ENCODE measurements around the gene CCDC13. TPM values are rescaled to one million over a fixed set of nuclear protein-coding genes. Genes with fewer than 3 reads are reported as not detected.

The CCDC13 gene
- total RNA-seq, 1 experiment from 2014 or later: 0.79 TPM

GRCh38 chr3:42756681-42757213 lies 16.3 kb downstream of the CCDC13 start:
- CTCF ChIA-PET: interaction anchor here (1.4 to 5.1 kb wide), 8 partner anchors 8 to 124 kb away, joined by 3 to 49 read pairs (median 6); partner anchors contain the start of gene KLHL40
- Mint-ChIP-seq H3K27ac (no peak overlapping the region), H3K36me3 (no peaks in the 10 kb centered on the region), H3K4me3 (no peak overlapping the region), H3K9me3 (0 out of 2 replicates have a peak, but pooled peaks cover 2% of the 10 kb centered on the region), H3K27me3 (ENCODE audit: low read depth) (no peaks in the 10 kb centered on the region; the same call in 1 of the 2 replicates), H3K4me1 (no peaks in the 10 kb centered on the region)
- TF ChIP-seq IRF1 (CRISPR knock-in tag; IDR thresholded peaks at IDR 0.05) (no peak), ZNF425 (CRISPR knock-in tag; conservative IDR thresholded peaks at IDR 0.05) (no peak), ZNF423 (CRISPR knock-in tag; IDR thresholded peaks at IDR 0.05) (no peak), MAX (CRISPR knock-in tag; IDR thresholded peaks at IDR 0.05) (no peak)
- TF ChIP-seq, protein P1, sequence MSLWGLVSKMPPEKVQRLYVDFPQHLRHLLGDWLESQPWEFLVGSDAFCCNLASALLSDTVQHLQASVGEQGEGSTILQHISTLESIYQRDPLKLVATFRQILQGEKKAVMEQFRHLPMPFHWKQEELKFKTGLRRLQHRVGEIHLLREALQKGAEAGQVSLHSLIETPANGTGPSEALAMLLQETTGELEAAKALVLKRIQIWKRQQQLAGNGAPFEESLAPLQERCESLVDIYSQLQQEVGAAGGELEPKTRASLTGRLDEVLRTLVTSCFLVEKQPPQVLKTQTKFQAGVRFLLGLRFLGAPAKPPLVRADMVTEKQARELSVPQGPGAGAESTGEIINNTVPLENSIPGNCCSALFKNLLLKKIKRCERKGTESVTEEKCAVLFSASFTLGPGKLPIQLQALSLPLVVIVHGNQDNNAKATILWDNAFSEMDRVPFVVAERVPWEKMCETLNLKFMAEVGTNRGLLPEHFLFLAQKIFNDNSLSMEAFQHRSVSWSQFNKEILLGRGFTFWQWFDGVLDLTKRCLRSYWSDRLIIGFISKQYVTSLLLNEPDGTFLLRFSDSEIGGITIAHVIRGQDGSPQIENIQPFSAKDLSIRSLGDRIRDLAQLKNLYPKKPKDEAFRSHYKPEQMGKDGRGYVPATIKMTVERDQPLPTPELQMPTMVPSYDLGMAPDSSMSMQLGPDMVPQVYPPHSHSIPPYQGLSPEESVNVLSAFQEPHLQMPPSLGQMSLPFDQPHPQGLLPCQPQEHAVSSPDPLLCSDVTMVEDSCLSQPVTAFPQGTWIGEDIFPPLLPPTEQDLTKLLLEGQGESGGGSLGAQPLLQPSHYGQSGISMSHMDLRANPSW (CRISPR knock-in tag; conservative IDR thresholded peaks at IDR 0.05; ENCODE audit: low read depth): no peak
- no peak for DNase-seq (ENCODE audit: low spot score)
- ATAC-seq: no peak
- POLR2A ChIA-PET: no interaction called here

DNA sequence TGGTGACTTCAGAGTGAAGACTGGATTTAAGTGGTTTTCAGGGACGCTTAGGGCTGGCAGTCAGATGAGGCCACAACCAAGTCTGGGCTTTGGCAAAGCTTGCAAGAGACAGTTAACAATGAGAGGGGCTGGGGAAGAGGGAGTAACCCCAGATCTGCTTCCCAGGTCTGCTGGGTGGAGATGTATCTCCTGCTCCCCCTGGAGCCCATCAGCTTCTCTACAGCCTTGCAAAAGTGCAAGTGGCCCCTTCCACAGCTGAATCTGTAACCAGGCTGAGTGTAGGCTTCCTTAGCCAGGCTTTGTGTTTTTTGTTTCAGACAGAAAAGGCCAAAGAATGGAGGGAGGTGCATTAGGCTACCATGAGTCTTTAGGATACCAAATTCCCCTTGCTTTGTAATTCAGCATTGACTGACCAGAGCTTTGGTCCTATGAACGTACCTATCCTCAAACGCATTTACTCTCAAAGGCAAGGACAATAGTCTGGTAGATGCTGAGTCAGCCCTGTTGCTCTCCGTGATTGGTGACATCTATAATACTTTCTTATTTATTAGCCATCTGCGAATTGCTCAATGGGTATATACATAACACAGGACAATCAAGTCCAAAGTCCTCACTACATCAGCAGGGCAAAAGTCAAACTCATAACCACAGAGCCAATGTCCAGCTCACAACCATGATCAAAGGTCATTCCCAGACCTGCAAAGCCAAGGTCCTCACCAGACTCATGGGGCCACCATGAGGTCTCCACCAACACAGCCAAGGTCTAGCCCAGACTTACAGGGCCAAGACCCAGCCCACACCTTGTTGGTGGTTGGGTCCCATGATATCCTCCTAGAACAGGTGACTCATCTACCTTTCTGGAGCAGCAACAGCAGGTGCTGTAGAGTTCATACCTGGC lies 17.1 kb downstream of the CCDC13 start:
- Mint-ChIP-seq H3K36me3 (no peaks in the 10 kb centered on the region), H3K4me3 (no peak overlapping the region), H3K27ac (no peak overlapping the region), H3K27me3 (ENCODE audit: low read depth) (no peaks in the 10 kb centered on the region; the same call in 1 of the 2 replicates), H3K9me3 (no peaks in the 10 kb centered on the region), H3K4me1 (no peaks in the 10 kb centered on the region)
- ATAC-seq: peak; percentile 99
- ChIA-PET POLR2A (interaction anchor here (0.6 to 0.8 kb wide), 3 partner anchors 16 to 174 kb away, joined by 3 to 4 read pairs (median 3); no protein-coding TSS in a partner anchor), CTCF (interaction anchor here (0.6 to 5.1 kb wide), 25 partner anchors 9 to 526 kb away, joined by 3 to 49 read pairs (median 4); partner anchors contain the start of genes KLHL40 and SS18L2)
- peak; percentile 59 for DNase-seq (ENCODE audit: low spot score)
- TF ChIP-seq OVOL2 (CRISPR knock-in tag; IDR thresholded peaks at IDR 0.05; ENCODE audit: borderline replicate concordance): no peak
- TF ChIP-seq, protein P2, sequence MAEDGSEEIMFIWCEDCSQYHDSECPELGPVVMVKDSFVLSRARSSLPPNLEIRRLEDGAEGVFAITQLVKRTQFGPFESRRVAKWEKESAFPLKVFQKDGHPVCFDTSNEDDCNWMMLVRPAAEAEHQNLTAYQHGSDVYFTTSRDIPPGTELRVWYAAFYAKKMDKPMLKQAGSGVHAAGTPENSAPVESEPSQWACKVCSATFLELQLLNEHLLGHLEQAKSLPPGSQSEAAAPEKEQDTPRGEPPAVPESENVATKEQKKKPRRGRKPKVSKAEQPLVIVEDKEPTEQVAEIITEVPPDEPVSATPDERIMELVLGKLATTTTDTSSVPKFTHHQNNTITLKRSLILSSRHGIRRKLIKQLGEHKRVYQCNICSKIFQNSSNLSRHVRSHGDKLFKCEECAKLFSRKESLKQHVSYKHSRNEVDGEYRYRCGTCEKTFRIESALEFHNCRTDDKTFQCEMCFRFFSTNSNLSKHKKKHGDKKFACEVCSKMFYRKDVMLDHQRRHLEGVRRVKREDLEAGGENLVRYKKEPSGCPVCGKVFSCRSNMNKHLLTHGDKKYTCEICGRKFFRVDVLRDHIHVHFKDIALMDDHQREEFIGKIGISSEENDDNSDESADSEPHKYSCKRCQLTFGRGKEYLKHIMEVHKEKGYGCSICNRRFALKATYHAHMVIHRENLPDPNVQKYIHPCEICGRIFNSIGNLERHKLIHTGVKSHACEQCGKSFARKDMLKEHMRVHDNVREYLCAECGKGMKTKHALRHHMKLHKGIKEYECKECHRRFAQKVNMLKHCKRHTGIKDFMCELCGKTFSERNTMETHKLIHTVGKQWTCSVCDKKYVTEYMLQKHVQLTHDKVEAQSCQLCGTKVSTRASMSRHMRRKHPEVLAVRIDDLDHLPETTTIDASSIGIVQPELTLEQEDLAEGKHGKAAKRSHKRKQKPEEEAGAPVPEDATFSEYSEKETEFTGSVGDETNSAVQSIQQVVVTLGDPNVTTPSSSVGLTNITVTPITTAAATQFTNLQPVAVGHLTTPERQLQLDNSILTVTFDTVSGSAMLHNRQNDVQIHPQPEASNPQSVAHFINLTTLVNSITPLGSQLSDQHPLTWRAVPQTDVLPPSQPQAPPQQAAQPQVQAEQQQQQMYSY (CRISPR knock-in tag; IDR thresholded peaks at IDR 0.05): no peak
- no peak for TF ChIP-seq ESRRA (CRISPR knock-in tag; IDR thresholded peaks at IDR 0.05; ENCODE audit: borderline replicate concordance)
- no peak for TF ChIP-seq SP1 (CRISPR knock-in tag; conservative IDR thresholded peaks at IDR 0.05)
- peak; percentile 14; the same call in 1 of the 2 replicates for TF ChIP-seq CTCF (IDR thresholded peaks at IDR 0.05)
- TF ChIP-seq, protein P3, sequence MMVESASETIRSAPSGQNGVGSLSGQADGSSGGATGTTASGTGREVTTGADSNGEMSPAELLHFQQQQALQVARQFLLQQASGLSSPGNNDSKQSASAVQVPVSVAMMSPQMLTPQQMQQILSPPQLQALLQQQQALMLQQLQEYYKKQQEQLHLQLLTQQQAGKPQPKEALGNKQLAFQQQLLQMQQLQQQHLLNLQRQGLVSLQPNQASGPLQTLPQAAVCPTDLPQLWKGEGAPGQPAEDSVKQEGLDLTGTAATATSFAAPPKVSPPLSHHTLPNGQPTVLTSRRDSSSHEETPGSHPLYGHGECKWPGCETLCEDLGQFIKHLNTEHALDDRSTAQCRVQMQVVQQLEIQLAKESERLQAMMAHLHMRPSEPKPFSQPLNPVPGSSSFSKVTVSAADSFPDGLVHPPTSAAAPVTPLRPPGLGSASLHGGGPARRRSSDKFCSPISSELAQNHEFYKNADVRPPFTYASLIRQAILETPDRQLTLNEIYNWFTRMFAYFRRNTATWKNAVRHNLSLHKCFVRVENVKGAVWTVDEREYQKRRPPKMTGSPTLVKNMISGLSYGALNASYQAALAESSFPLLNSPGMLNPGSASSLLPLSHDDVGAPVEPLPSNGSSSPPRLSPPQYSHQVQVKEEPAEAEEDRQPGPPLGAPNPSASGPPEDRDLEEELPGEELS (CRISPR knock-in tag; IDR thresholded peaks at IDR 0.05): no peak
- TF ChIP-seq, protein P4, sequence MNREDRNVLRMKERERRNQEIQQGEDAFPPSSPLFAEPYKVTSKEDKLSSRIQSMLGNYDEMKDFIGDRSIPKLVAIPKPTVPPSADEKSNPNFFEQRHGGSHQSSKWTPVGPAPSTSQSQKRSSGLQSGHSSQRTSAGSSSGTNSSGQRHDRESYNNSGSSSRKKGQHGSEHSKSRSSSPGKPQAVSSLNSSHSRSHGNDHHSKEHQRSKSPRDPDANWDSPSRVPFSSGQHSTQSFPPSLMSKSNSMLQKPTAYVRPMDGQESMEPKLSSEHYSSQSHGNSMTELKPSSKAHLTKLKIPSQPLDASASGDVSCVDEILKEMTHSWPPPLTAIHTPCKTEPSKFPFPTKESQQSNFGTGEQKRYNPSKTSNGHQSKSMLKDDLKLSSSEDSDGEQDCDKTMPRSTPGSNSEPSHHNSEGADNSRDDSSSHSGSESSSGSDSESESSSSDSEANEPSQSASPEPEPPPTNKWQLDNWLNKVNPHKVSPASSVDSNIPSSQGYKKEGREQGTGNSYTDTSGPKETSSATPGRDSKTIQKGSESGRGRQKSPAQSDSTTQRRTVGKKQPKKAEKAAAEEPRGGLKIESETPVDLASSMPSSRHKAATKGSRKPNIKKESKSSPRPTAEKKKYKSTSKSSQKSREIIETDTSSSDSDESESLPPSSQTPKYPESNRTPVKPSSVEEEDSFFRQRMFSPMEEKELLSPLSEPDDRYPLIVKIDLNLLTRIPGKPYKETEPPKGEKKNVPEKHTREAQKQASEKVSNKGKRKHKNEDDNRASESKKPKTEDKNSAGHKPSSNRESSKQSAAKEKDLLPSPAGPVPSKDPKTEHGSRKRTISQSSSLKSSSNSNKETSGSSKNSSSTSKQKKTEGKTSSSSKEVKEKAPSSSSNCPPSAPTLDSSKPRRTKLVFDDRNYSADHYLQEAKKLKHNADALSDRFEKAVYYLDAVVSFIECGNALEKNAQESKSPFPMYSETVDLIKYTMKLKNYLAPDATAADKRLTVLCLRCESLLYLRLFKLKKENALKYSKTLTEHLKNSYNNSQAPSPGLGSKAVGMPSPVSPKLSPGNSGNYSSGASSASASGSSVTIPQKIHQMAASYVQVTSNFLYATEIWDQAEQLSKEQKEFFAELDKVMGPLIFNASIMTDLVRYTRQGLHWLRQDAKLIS (CRISPR knock-in tag; IDR thresholded peaks at IDR 0.05; ENCODE audit: borderline replicate concordance): no peak

Data from WTC11 (cell line).